ENCODE measurements around the gene ISOC2.

ISOC2 gene

GRCh38 chr19:55494172-55494761 lies 32.8 kb upstream of the ISOC2 start:
- no peak for DNase-seq
- Mint-ChIP-seq H3K4me1 (ENCODE audit: low read depth in 2 of 2) (peaks cover 0 to 1% of the 10 kb centered on the region in 2 donors), H3K27ac (no peak overlapping the region), H3K9me3 (no peaks in the 10 kb centered on the region), H3K4me3 (peak overlapping the region; percentile 44 to 68), H3K27me3 (peaks cover 6 to 25% of the 10 kb centered on the region in 2 donors), H3K36me3 (ENCODE audit: insufficient read depth) (no peaks in the 10 kb centered on the region)
- ATAC-seq (replicated peaks) = peak; percentile 27

GRCh38 chr19:55493645-55494171 lies 32.3 kb upstream of the ISOC2 start:
- Mint-ChIP-seq H3K4me3 (peak overlapping the region in 1 of 2 donors; percentile 68), H3K9me3 (no peaks in the 10 kb centered on the region), H3K4me1 (ENCODE audit: low read depth in 2 of 2) (peaks cover 0 to 1% of the 10 kb centered on the region in 2 donors), H3K27me3 (peaks cover 6 to 25% of the 10 kb centered on the region in 2 donors), H3K27ac (no peak overlapping the region), H3K36me3 (ENCODE audit: insufficient read depth) (no peaks in the 10 kb centered on the region)
- no peak for DNase-seq
- no peak for ATAC-seq (replicated peaks)

GRCh38 chr19:55493052-55493644 lies 31.7 kb upstream of the ISOC2 start:
- no peak for ATAC-seq (replicated peaks)
- Mint-ChIP-seq H3K4me3 (no peak overlapping the region), H3K36me3 (ENCODE audit: insufficient read depth) (no peaks in the 10 kb centered on the region), H3K4me1 (ENCODE audit: low read depth in 2 of 2) (peaks cover 0 to 1% of the 10 kb centered on the region in 2 donors), H3K9me3 (no peaks in the 10 kb centered on the region), H3K27ac (no peak overlapping the region), H3K27me3 (peaks cover 6 to 25% of the 10 kb centered on the region in 2 donors)
- DNase-seq = no peak

- H3K27ac Mint-ChIP-seq = no peak overlapping the region
These were observed 31.0 kb upstream of the ISOC2 start for GRCh38 chr19:55492362-55492944.

GRCh38 chr19:55491546-55492360 lies 30.3 kb upstream of the ISOC2 start:
- peak overlapping the region in 1 of 2 donors; percentile 13 for H3K27ac Mint-ChIP-seq
- peaks cover 6 to 25% of the 10 kb centered on the region in 2 donors for H3K27me3 Mint-ChIP-seq
- no peak overlapping the region for H3K4me3 Mint-ChIP-seq
- peaks cover 9% of the 10 kb centered on the region for H3K36me3 Mint-ChIP-seq (ENCODE audit: insufficient read depth)
- no peaks in the 10 kb centered on the region for H3K9me3 Mint-ChIP-seq
- ATAC-seq (replicated peaks) (no peak), DNase-seq (no peak)
- H3K4me1 Mint-ChIP-seq (ENCODE audit: low read depth in 2 of 2) = peaks cover 0 to 5% of the 10 kb centered on the region in 2 donors

More at GRCh38 chr19:55492362-55492944, 31.0 kb upstream of the ISOC2 start:
- peaks cover 4% of the 10 kb centered on the region for H3K36me3 Mint-ChIP-seq (ENCODE audit: insufficient read depth)
- peaks cover 0 to 3% of the 10 kb centered on the region in 2 donors for H3K4me1 Mint-ChIP-seq (ENCODE audit: low read depth in 2 of 2)
- no peak for ATAC-seq (replicated peaks)
- no peak for DNase-seq
- peaks cover 6 to 25% of the 10 kb centered on the region in 2 donors for H3K27me3 Mint-ChIP-seq
- no peaks in the 10 kb centered on the region for H3K9me3 Mint-ChIP-seq
- no peak overlapping the region for H3K4me3 Mint-ChIP-seq

GRCh38 chr19:55490478-55491432 lies 29.3 kb upstream of the ISOC2 start:
- H3K9me3 Mint-ChIP-seq = no peaks in the 10 kb centered on the region
- H3K4me1 Mint-ChIP-seq (ENCODE audit: low read depth in 2 of 2) = peaks cover 5 to 8% of the 10 kb centered on the region in 2 donors
- H3K27ac Mint-ChIP-seq = no peak overlapping the region
- ATAC-seq (replicated peaks) = no peak
- peaks cover 13% of the 10 kb centered on the region for H3K36me3 Mint-ChIP-seq (ENCODE audit: insufficient read depth)
- peaks cover 6 to 25% of the 10 kb centered on the region in 2 donors for H3K27me3 Mint-ChIP-seq
- no peak overlapping the region for H3K4me3 Mint-ChIP-seq
- no peak for DNase-seq

- ATAC-seq (replicated peaks) (no peak), DNase-seq (no peak)
- H3K27ac Mint-ChIP-seq = no peak overlapping the region
- H3K27me3 Mint-ChIP-seq = peaks cover 6 to 25% of the 10 kb centered on the region in 2 donors
- no peak overlapping the region for H3K4me3 Mint-ChIP-seq
- H3K4me1 Mint-ChIP-seq (ENCODE audit: low read depth in 2 of 2) = peaks cover 5 to 9% of the 10 kb centered on the region in 2 donors
- H3K36me3 Mint-ChIP-seq (ENCODE audit: insufficient read depth) = peaks cover 20% of the 10 kb centered on the region
- H3K9me3 Mint-ChIP-seq = no peaks in the 10 kb centered on the region
These were observed 28.5 kb upstream of the ISOC2 start for GRCh38 chr19:55489711-55490477.

GRCh38 chr19:55488986-55489710 lies 27.7 kb upstream of the ISOC2 start:
- Mint-ChIP-seq H3K4me3 (no peak overlapping the region), H3K4me1 (ENCODE audit: low read depth in 2 of 2) (peaks cover 5 to 11% of the 10 kb centered on the region in 2 donors), H3K9me3 (no peaks in the 10 kb centered on the region), H3K36me3 (ENCODE audit: insufficient read depth) (peaks cover 27% of the 10 kb centered on the region), H3K27me3 (peaks cover 6 to 18% of the 10 kb centered on the region in 2 donors), H3K27ac (no peak overlapping the region)
- DNase-seq = no peak
- no peak for ATAC-seq (replicated peaks)

- peaks cover 38% of the 10 kb centered on the region for H3K36me3 Mint-ChIP-seq (ENCODE audit: insufficient read depth)
- peaks cover 4 to 12% of the 10 kb centered on the region in 2 donors for H3K27me3 Mint-ChIP-seq
- H3K9me3 Mint-ChIP-seq = no peaks in the 10 kb centered on the region
- H3K4me3 Mint-ChIP-seq = peak within 1 kb of the TSS in 1 of 2 donors; percentile 35
- H3K4me1 Mint-ChIP-seq (ENCODE audit: low read depth in 2 of 2) = peaks cover 5 to 11% of the 10 kb centered on the region in 2 donors
- DNase-seq = no peak
- H3K27ac Mint-ChIP-seq = peak within 1 kb of the TSS; percentile 75 to 83
- ATAC-seq (replicated peaks) = no peak
These were observed 26.7 kb upstream of the ISOC2 start, which contains the start of gene SSC5D for GRCh38 chr19:55487924-55488687. SSC5D (plus strand) TSS chr19:55488436; CDS start chr19:55488590, 154 bp downstream.

GRCh38 chr19:55486971-55487923 lies 25.8 kb upstream of the ISOC2 start:
- peaks cover 0 to 4% of the 10 kb centered on the region in 2 donors for H3K27me3 Mint-ChIP-seq
- peak overlapping the region in 1 of 2 donors; percentile 35 for H3K4me3 Mint-ChIP-seq
- no peaks in the 10 kb centered on the region for H3K9me3 Mint-ChIP-seq
- ATAC-seq (replicated peaks) (peak; percentile 18), DNase-seq (no peak)
- peak overlapping the region; percentile 75 to 83 for H3K27ac Mint-ChIP-seq
- peaks cover 39% of the 10 kb centered on the region for H3K36me3 Mint-ChIP-seq (ENCODE audit: insufficient read depth)
- peaks cover 5 to 10% of the 10 kb centered on the region in 2 donors for H3K4me1 Mint-ChIP-seq (ENCODE audit: low read depth in 2 of 2)
